K562 (cell line): ENCODE measurements around the gene USP13.

ENCODE experiments used
- CHD4 ChIP-seq: fragments of 200-600 bp; sonication (generic); IDR thresholded peaks from 3 replicates; pipeline ENCODE4 v1.6.1; 2012; ENCODE audit warnings: low read depth, mild to moderate bottlenecking, mixed read lengths, low read length, inconsistent platforms; ENCODE audit not compliant: insufficient read depth, insufficient replicate concordance, poor library complexity, severe bottlenecking
- MYC ChIP-seq, 2 experiments: fragments of 250-450 bp in 1 of 2; sonication (Bioruptor Pico) in 1 of 2; IDR thresholded peaks; 2 replicates each; pipeline versions ENCODE4 v1.5.1 to v1.6.1; 2012 to 2021; ENCODE audit warnings: low read depth in 2 of 2, borderline replicate concordance in 1 of 2, improper control_type of control experiment in 1 of 2, low read length in 1 of 2, mild to moderate bottlenecking in 1 of 2, moderate library complexity in 1 of 2
- POLR2AphosphoS5 ChIP-seq: IDR thresholded peaks from 2 replicates; pipeline ENCODE4 v1.6.1; 2011; ENCODE audit warnings: mild to moderate bottlenecking, low read depth, low read length, moderate library complexity; ENCODE audit not compliant: control insufficient read depth, insufficient read depth
- TF ChIP-seq, protein P1 (sequence below): IDR thresholded peaks from 2 replicates; pipeline ENCODE4 v1.6.1; 2016; ENCODE audit warnings: missing genetic modification characterization, missing compliant biosample characterization

DNA sequence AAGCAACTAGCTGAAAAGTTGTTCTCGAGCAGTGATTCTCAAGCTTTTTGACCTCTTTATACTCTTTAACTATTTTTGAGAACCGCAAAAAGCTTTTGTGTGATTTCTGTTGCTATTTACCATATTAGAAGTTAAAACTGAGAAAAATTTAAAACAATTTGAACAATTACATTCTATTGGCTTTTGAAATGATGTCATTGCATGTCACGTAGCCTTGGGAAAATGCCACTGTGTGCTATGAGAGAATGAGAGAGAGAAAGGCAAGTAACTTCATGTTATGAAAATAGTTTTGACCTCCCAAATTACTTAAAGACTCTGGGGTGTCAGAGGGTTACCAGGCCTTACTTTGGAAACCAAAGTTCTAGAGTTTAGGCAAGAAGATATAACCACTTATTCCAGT, 8.0 kb downstream of the USP13 start:
- TF ChIP-seq, protein P1, sequence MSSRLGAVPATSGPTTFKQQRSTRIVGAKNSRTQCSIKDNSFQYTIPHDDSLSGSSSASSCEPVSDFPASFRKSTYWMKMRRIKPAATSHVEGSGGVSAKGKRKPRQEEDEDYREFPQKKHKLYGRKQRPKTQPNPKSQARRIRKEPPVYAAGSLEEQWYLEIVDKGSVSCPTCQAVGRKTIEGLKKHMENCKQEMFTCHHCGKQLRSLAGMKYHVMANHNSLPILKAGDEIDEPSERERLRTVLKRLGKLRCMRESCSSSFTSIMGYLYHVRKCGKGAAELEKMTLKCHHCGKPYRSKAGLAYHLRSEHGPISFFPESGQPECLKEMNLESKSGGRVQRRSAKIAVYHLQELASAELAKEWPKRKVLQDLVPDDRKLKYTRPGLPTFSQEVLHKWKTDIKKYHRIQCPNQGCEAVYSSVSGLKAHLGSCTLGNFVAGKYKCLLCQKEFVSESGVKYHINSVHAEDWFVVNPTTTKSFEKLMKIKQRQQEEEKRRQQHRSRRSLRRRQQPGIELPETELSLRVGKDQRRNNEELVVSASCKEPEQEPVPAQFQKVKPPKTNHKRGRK = no peak
- TF ChIP-seq POLR2AphosphoS5 (no peak), CHD4 (no peak), MYC (IDR thresholded peaks at IDR 0.05; ENCODE audit: low read depth, low read length) (no peak), MYC (CRISPR knock-in tag; IDR thresholded peaks at IDR 0.05; ENCODE audit: borderline replicate concordance, low read depth) (no peak)
